Measurements from ENCODE around the gene SERTAD3. TPM values are rescaled to one million over a fixed set of nuclear protein-coding genes. Genes with fewer than 3 reads are reported as not detected.

The SERTAD3 gene
- total RNA-seq, 1 donor from 2014 or later = 11.9 TPM

Other genes with a start within 250 kb of the SERTAD3 start
- gene TTC9B, start 226.0 kb downstream of the SERTAD3 start, total RNA-seq = not detected
- 3.8 TPM for gene CCNP, start 217.6 kb downstream of the SERTAD3 start, total RNA-seq
- gene AKT2, start 159.0 kb downstream of the SERTAD3 start, total RNA-seq = 140 TPM
- gene C19orf47, start 95.9 kb downstream of the SERTAD3 start, total RNA-seq = 6.7 TPM
- 104 TPM for gene PLD3, start 95.6 kb downstream of the SERTAD3 start, total RNA-seq
- not detected for gene HIPK4, start 54.2 kb downstream of the SERTAD3 start, total RNA-seq
- gene PRX, start 31.0 kb downstream of the SERTAD3 start, total RNA-seq = 0.70 TPM
- 4.7 TPM for gene SERTAD1, start 18.3 kb downstream of the SERTAD3 start, total RNA-seq
- gene BLVRB, start 21.4 kb upstream of the SERTAD3 start, total RNA-seq = 149 TPM
- 1.2 TPM for gene SPTBN4, start 22.7 kb upstream of the SERTAD3 start, total RNA-seq
- 15.2 TPM for gene SHKBP1, start 132.5 kb upstream of the SERTAD3 start, total RNA-seq
- 41.6 TPM for gene LTBP4, start 157.0 kb upstream of the SERTAD3 start, total RNA-seq
- gene NUMBL, start 246.3 kb upstream of the SERTAD3 start, total RNA-seq = 21.7 TPM